GM23338 (cell line): ENCODE measurements around the gene FAF1.

Experiments
- CREB1 ChIP-seq: fragments of 250-450 bp; sonication (Bioruptor Pico); IDR thresholded peaks from 2 replicates; pipeline ENCODE4 v1.5.0; 2020; ENCODE audit warnings: low read depth, mild to moderate bottlenecking, moderate library complexity
- EZH2 ChIP-seq: fragments of 200-600 bp; sonication (generic); IDR thresholded peaks from one replicate; pipeline ENCODE4 v1.8.0; 2017; ENCODE audit warnings: antibody characterized with exemption, mild to moderate bottlenecking, low read depth; ENCODE audit not compliant: unreplicated experiment
- EZH2phosphoT487 ChIP-seq: fragments of 200-600 bp; sonication (generic); IDR thresholded peaks from one replicate; pipeline ENCODE4 v1.8.1; 2018; ENCODE audit warnings: antibody characterized with exemption; ENCODE audit not compliant: unreplicated experiment
- JUNB ChIP-seq: IDR thresholded peaks from one replicate; pipeline ENCODE4 v1.6.1; 2016; ENCODE audit warnings: antibody characterized with exemption; ENCODE audit not compliant: unreplicated experiment
- POLR2AphosphoS5 ChIP-seq: IDR thresholded peaks from 2 replicates; pipeline ENCODE4 v1.6.1; 2016; ENCODE audit warnings: antibody characterized with exemption, low read depth
- ZNF331 ChIP-seq: fragments of 250-450 bp; sonication (Bioruptor Pico); IDR thresholded peaks from 2 replicates; pipeline ENCODE4 v1.5.0; 2020; ENCODE audit warnings: low read depth, mild to moderate bottlenecking, moderate library complexity
- TF ChIP-seq, protein P1 (sequence below), 2 experiments: fragments of 200-600 bp in 1 of 2; sonication (generic) in 1 of 2; conservative IDR thresholded peaks; 2 replicates each; pipeline versions ENCODE4 v1.5.1 to v1.6.1; 2016 to 2017; ENCODE audit warnings: antibody characterized with exemption in 2 of 2, low read depth in 2 of 2, mild to moderate bottlenecking in 2 of 2, moderate library complexity in 1 of 2
- TF ChIP-seq, protein P2 (sequence below): IDR thresholded peaks from one replicate; pipeline ENCODE4 v1.6.1; 2018; ENCODE audit warnings: antibody characterized with exemption; ENCODE audit not compliant: unreplicated experiment

GRCh38 chr1:50414853-50415234, 545.2 kb downstream of the FAF1 start:
- TF ChIP-seq, protein P1, sequence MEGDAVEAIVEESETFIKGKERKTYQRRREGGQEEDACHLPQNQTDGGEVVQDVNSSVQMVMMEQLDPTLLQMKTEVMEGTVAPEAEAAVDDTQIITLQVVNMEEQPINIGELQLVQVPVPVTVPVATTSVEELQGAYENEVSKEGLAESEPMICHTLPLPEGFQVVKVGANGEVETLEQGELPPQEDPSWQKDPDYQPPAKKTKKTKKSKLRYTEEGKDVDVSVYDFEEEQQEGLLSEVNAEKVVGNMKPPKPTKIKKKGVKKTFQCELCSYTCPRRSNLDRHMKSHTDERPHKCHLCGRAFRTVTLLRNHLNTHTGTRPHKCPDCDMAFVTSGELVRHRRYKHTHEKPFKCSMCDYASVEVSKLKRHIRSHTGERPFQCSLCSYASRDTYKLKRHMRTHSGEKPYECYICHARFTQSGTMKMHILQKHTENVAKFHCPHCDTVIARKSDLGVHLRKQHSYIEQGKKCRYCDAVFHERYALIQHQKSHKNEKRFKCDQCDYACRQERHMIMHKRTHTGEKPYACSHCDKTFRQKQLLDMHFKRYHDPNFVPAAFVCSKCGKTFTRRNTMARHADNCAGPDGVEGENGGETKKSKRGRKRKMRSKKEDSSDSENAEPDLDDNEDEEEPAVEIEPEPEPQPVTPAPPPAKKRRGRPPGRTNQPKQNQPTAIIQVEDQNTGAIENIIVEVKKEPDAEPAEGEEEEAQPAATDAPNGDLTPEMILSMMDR (conservative IDR thresholded peaks at IDR 0.05; ENCODE audit: low read depth in 2 of 2), result no peak
- TF ChIP-seq EZH2 (no peak), POLR2AphosphoS5 (no peak), JUNB (no peak), EZH2phosphoT487 (no peak), CREB1 (no peak), ZNF331 (CRISPR knock-in tag) (no peak)
- TF ChIP-seq, protein P2, sequence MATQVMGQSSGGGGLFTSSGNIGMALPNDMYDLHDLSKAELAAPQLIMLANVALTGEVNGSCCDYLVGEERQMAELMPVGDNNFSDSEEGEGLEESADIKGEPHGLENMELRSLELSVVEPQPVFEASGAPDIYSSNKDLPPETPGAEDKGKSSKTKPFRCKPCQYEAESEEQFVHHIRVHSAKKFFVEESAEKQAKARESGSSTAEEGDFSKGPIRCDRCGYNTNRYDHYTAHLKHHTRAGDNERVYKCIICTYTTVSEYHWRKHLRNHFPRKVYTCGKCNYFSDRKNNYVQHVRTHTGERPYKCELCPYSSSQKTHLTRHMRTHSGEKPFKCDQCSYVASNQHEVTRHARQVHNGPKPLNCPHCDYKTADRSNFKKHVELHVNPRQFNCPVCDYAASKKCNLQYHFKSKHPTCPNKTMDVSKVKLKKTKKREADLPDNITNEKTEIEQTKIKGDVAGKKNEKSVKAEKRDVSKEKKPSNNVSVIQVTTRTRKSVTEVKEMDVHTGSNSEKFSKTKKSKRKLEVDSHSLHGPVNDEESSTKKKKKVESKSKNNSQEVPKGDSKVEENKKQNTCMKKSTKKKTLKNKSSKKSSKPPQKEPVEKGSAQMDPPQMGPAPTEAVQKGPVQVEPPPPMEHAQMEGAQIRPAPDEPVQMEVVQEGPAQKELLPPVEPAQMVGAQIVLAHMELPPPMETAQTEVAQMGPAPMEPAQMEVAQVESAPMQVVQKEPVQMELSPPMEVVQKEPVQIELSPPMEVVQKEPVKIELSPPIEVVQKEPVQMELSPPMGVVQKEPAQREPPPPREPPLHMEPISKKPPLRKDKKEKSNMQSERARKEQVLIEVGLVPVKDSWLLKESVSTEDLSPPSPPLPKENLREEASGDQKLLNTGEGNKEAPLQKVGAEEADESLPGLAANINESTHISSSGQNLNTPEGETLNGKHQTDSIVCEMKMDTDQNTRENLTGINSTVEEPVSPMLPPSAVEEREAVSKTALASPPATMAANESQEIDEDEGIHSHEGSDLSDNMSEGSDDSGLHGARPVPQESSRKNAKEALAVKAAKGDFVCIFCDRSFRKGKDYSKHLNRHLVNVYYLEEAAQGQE, result no peak
